HG03196 (cell line): ENCODE data around the gene CHCHD4.

Experiments used
- ATAC-seq: cut with Tn5 transposase; IDR thresholded peaks from one replicate; pipeline ENCODE4 v1.9.1; 2021; ENCODE audit not compliant: unreplicated experiment

Gene CHCHD4

DNA sequence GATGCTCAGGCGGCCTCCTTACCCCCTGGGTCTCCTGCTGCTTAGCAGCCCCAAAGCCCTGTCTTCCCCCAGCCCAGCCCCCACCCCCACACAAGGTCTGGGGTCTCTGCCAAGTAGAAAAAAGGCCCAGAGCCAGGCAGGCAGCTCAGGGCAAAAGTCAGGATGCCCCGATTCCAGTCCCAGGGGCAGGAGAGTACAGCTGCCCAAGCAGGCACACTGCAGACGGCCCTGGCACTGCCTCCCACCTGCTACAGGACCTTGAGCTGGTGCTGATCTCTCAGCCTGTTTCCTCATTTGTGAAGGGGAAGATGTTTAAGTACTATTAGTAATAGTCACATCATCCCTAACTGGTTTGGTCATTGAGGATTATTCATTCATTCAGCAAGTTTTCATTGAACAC lies 12.8 kb upstream of the CHCHD4 start:
- ATAC-seq: no peak

- ATAC-seq: no peak
Observed at GRCh38 chr3:14137004-14137403, 12.3 kb upstream of the CHCHD4 start.

DNA sequence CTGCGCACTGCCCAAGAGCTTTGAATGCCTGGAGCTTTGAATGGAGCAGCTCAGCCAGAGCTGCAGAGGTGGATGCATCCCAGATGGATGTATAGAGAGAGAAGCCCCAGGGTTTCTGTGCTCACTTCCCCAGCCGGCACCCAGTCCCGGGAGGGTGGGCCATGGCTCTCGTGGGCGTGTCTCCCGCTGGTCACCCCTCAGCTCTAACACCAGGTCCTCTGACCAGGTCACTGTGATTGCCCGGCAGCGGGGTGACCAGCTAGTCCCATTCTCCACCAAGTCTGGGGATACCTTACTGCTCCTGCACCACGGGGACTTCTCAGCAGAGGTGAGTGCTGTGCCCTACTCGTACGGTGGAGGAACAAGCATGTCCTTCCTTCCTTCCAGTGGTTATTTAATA lies 10.9 kb upstream of the CHCHD4 start:
- no peak for ATAC-seq

DNA sequence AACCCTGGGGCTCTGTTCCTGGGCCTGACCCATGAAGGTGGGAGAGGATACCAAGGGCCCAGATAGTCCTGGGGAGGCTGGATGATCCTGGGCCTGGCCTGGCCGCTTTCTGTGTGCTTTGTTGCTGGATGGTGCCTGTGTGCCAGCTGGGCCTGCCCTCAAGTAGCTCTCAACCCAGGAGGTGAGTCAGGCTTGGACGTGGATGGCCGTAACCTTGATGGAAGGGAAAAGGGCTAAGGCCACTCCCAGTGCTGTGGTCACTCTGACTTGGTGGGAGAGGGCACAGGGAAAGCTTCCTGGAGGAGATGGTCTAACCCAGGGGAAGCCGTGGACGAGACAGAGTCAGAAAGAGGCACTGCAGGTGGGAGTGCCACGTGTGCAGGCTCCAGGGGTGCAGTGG lies 9.6 kb upstream of the CHCHD4 start:
- ATAC-seq: no peak

DNA sequence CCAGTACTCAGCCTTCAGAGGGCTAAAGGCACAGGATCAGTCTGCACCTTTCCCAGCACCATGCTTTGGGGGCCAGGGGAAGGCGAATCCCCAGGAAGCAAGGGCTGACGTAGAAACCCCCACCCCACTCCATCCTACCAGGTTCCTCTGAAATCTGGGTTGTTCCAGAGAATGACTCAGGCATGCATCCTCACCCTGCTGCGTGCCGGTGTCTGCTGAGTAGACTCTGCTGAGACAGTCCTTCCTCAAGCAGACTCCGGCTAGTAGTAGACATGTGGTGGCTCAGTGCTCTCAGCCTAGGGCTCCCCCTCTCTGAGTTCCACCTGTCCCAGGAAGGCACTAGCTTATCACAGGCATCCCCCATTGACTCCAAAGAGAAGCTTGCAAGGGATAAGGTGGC lies 9.2 kb upstream of the CHCHD4 start:
- no peak for ATAC-seq

DNA sequence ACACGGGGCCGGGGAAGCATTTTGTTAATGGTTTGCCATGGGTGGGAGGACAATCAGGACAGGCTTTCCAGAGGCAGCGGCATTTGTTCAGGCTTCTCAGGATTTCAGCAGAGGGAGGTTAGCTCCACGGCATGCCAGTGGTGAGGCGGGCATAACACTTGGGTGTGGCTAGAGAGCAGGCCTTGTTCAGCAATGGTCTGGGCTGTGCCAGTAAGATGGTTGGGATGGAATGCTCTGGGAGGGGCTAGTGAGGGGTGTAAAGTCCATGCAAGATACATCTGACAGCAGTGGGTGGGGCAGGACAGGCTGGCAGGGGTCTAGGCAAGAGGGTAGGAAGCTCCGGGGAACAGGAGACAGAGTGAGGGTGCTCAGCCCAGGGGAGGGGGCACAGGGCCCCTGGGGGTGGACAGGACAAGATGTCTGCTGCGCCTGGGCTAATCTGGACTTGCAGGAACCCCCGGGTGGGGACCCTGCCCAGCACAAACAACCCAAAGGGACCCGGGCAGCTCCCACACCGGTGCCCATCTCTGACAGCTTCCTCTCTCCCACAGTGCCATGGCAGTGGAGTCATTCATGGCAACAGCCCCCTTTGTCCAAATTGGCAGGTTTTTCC lies 8.6 kb upstream of the CHCHD4 start:
- ATAC-seq: no peak

DNA sequence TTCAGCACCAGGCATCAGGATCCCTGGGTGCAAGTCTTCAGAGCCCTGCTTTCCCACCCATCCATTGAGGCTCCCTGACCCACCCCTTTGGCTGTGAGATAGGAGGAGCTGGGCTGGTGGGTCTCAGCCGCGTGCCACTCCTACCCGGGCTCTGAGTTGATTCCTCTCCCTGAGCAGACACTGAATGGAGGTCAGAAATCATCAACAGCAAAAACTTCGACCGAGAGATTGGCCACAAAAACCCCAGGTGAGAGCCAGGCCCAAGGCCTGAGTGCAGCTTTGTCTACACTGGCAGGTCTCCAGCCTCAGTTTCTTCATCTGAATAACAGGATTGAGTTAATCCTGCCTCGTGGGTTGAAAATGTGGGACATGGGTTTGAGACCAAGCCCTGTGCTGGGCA lies 8.0 kb upstream of the CHCHD4 start:
- ATAC-seq: no peak

DNA sequence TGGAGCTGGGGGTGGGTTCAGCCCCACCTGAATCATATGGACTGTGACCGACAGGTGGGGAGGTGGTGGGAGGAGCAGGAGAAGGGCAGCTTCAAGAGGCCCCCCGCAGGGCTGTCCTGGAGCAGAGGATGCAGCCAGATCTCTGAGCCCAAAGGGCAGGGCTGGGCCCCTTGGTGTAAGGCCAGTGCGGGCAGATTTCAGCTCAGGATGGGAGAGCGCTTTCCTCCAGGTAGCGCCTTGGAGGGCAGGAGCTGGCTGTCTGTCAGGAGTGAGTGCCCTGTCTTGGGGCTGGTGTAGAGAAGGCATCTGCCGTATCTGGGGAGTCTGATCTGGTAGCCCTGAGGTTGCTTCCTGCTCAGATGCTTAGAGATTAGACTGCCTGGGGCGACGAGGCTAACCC lies 7.5 kb upstream of the CHCHD4 start:
- no peak for ATAC-seq

DNA sequence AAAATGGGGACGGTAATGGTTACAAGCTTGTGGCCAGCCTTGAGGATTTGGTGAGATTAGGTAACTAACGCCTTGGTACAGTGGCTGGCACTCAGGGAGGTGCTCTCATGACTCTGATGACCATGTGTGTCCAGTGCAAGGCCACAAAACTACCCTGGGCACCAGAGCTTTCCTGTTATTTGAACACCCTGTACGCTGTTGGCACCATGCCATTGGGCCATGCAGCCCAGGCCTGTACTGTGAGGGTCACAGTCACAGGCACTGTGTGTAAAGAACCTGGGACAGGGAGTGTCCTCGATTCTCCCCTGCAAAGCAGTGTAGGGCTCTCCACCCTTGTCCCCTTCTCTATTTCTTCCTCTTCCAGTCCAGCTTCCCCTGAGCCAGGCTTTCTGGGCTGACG lies 6.5 kb upstream of the CHCHD4 start:
- no peak for ATAC-seq

GRCh38 chr3:14130707-14131106 lies 6.0 kb upstream of the CHCHD4 start:
- ATAC-seq: no peak

- ATAC-seq: no peak
Observed at GRCh38 chr3:14130230-14130629, 5.6 kb upstream of the CHCHD4 start.

DNA sequence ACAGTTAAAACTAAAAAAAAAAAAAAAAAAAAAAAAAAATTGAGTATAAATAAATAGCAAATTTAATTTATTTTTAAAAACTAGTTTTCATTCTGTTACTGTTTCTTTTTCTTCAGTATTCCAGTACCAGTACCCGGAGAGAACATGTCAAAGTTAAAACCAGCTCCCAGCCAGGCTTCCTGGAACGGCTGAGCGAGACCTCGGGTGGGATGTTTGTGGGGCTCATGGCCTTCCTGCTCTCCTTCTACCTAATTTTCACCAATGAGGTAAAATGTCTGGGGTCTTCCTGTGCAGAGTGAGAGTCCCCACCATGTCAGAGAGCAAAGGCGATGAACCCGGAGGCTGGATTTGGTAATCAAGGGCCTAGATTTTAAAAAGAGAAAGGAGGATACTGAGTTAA lies 4.6 kb upstream of the CHCHD4 start:
- ATAC-seq: no peak

DNA sequence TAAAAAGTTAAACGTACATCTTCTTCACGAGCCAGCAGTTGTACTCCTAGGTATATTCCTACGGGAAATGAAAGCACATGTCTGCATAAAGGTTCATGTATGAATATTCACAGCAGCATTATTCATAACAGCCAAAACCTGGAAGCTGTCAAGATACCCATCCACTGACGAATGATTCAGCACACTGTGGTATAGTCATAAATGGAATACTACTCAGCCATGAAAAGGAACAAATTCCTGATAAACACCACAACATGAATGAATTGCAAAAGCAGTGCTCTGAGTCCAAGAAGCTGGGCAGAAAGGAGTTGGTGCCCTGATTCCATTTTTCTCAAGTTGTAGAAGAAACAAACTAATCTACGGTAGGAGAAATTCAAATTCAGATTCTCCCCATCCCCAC lies 4.1 kb upstream of the CHCHD4 start:
- ATAC-seq: no peak

DNA sequence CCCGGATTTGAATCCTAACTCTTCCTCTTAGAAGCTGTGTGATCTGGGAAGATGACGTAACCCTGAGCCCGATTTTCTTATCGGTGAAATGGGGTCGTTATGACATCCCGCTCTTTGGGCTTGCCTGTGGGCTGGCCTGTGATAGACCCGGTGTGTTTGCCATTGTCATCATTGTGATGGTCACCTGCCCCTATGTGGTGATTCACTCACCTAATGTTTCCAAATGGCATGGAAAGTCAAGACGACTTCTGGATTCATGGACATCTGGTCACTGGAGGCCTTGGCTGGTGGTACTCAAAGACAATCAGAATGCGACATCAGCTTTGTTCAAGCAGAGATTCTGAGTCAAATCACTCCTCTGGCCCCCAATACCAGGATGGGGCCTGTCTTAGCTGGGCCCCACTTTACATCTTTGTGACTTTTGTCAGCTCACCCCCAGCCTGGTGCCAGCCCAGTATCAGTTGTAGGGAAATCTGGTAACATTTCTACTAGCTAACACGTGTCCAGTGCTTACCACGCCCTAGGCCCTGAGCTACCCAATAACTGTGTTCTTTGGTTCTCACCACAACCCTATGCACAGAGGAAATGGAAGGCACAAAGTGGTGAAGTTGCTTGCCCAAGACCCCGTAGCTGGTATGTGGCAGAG lies 3.0 kb upstream of the CHCHD4 start:
- no peak for ATAC-seq

- no peak for ATAC-seq
Observed at GRCh38 chr3:14126887-14127505, 2.3 kb upstream of the CHCHD4 start.

DNA sequence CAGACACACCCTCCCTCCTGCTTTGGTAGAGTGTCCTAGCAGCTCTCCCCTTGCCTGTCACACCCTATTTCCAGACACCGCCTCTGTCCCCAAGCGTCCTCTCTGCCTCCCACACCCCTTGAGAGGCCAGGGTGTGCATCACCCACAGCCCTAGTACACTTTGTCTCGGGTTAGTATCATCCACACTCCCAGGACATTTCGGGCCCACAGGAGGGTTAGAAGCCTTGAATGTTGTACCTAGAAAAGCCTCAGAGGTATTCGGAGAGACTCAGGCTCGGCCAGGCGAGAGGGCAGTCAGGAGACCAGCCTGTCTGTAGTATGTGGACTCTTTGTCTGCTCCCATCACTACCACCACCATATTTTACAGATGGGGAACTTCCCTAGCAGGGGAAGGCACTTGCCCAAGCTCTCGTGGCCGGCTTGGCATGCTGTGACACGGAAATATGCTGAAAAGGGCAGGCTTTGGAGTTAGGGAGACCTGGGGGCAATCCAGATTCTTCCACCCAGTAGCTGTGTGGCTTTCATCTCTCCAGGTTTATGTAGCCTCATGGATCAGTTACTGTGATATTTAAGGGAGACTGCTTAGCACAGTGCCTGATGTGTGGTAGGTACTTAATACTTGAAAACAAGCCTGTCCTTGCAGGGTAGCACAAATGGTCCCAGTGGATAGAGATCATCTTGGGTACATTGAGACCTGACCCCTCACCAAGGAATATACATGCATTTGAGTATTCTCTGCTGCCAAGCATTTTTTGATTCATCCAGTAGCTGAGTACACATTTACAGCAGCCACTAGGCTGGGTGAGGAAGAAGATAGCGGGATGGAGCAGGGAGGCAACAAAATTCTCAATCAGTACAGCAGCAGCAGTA lies 1.6 kb upstream of the CHCHD4 start:
- ATAC-seq: no peak

GRCh38 chr3:14125193-14126016 lies 735 bp upstream of the CHCHD4 start:
- peak; percentile 25 for ATAC-seq

DNA sequence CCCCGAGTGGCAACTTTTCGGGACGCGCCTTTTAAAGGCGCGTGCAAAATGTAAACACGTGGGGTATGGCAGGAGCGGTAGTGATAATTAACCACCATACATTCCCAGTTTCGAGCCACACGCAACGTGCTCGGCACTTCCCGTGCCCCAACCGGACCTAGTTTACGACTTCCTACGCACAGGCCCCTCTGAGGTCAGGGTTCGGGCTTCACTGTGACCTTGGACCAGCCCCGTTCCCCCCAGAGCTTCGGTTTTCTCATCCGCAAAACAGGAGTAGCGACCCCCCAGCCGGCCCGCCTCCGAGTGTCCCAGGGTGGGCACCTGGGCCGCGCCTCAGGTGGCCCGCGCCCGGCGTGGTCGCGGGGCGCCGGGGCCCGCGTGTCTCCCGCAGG lies 451 bp downstream of the CHCHD4 start:
- peak; percentile 47 for ATAC-seq

- no peak for ATAC-seq
Observed at GRCh38 chr3:14123308-14124222, 1.1 kb downstream of the CHCHD4 start.

- ATAC-seq: no peak
Observed at GRCh38 chr3:14122301-14122700, 2.4 kb downstream of the CHCHD4 start.
